Uterus (tissue), 4 donors: ENCODE results near the gene TMCO1. TPM values are rescaled to one million over a fixed set of nuclear protein-coding genes. Genes with fewer than 3 reads are reported as not detected.

Experiments
- DNase-seq, 2 donors: peaks; one replicate each; pipeline ENCODE4 v3.0.0-alpha.2; 2019 to 2020
- H3K27ac ChIP-seq, 2 donors: fragments of 200-600 bp; sonication (generic); 1 replicate in 1 of 2; 2 replicates in 1 of 2; pipeline ENCODE4 v1.5.1; 2016 to 2018
- H3K27me3 ChIP-seq, 2 donors: fragments of 200-600 bp; sonication (generic); one replicate each; pipeline ENCODE4 v1.5.1; 2018 to 2019; ENCODE audit warnings: control low read depth in 1 of 2
- H3K36me3 ChIP-seq, 2 donors: fragments of 200-600 bp; sonication (generic); one replicate each; pipeline ENCODE4 v1.5.1; 2019; ENCODE audit warnings: control low read depth in 1 of 2
- H3K4me1 ChIP-seq, 2 donors: fragments of 200-600 bp; sonication (generic); one replicate each; pipeline ENCODE4 v1.5.1; 2018 to 2019; ENCODE audit warnings: control low read depth in 1 of 2
- H3K4me3 ChIP-seq, 2 donors: fragments of 200-600 bp; sonication (generic); 1 replicate in 1 of 2; 2 replicates in 1 of 2; pipeline ENCODE4 v1.5.1; 2018 to 2019; ENCODE audit warnings: mild to moderate bottlenecking in 1 of 2
- H3K9me3 ChIP-seq, 2 donors: fragments of 200-600 bp; sonication (generic); one replicate each; pipeline ENCODE4 v1.5.1; 2019; ENCODE audit warnings: control low read depth in 1 of 2
- CTCF ChIP-seq, 4 experiments: fragments of 200-600 bp in 2 of 4; fragments of 450-650 bp in 2 of 4; sonication (generic) in 2 of 4; IDR thresholded peaks; one replicate each; pipeline ENCODE4 v1.5.1; 2016 to 2019; ENCODE audit warnings: antibody characterized with exemption in 4 of 4, mild to moderate bottlenecking in 2 of 4, moderate library complexity in 1 of 4
- POLR2A ChIP-seq, 2 donors: fragments of 450-650 bp; IDR thresholded peaks; one replicate each; pipeline ENCODE4 v1.6.1; 2016; ENCODE audit warnings: antibody characterized with exemption in 2 of 2, mild to moderate bottlenecking in 1 of 2, moderate library complexity in 1 of 2
- intact Hi-C: fragments of 100-400 bp; cut with DNase I; formaldehyde crosslinking; loops from one replicate; pipeline ENCODE4 v1.15.1; 2023; ENCODE audit warnings: low total_unique reads
- total RNA-seq, 4 donors: library from RNA; depleted of rRNA in 3 of 4; stranded (reverse); fragments of >200 nt in 3 of 4; gene quantifications; one replicate each; pipeline versions ENCODE4 v1.1.0 to v1.2.4, GENCODE V29; 2014 to 2023
- donor health status: DM: yes; HTN: yes; CAD: no.

The TMCO1 gene
- total RNA-seq, 4 donors from 2014 or later = 36.2 to 87.1 (median 54.8) TPM

- H3K9me3 ChIP-seq = no peaks in the 10 kb centered on the region
- DNase-seq = no peak
- peaks cover 0 to 3% of the 10 kb centered on the region in 2 donors for H3K36me3 ChIP-seq
- H3K4me1 ChIP-seq = no peaks in the 10 kb centered on the region
- no peak for TF ChIP-seq POLR2A (IDR thresholded peaks at IDR 0.05)
- no peak for TF ChIP-seq CTCF (IDR thresholded peaks at IDR 0.05)
- no peak overlapping the region for H3K27ac ChIP-seq
- intact Hi-C loops = no loop called here
- H3K27me3 ChIP-seq = no peaks in the 10 kb centered on the region
- no peak overlapping the region for H3K4me3 ChIP-seq
Observed at GRCh38 chr1:165678509-165678908, 90.2 kb downstream of the TMCO1 start.

Other genes starting within 250 kb of the TMCO1 start
- gene LRRC52, start 224.9 kb downstream of the TMCO1 start, total RNA-seq = not detected
- 100 to 1,000 TPM in 3 of 4 donors, 10 to 100 TPM in 1; 76.7 to 196 (median 138) TPM for gene MGST3, start 137.6 kb downstream of the TMCO1 start, total RNA-seq
- 100 to 1,000 TPM in 1 of 4 donors, 10 to 100 TPM in 3; 25.4 to 105 (median 68.4) TPM for gene ALDH9A1, start 70.3 kb downstream of the TMCO1 start, total RNA-seq
- gene UCK2, start 58.7 kb upstream of the TMCO1 start, total RNA-seq = 10 to 100 TPM in 3 of 4 donors, 1 to 10 TPM in 1; 3.5 to 34.1 (median 25.7) TPM